Measurements from ENCODE around the gene EXTL2. TPM values are rescaled to one million over a fixed set of nuclear protein-coding genes. Genes with fewer than 3 reads are reported as not detected.

Gene EXTL2
- total and polyA plus RNA-seq, 2 donors (not counting 1 experiment from before 2014, with no cell fraction given), result 1.7 to 4.6 TPM

DNA sequence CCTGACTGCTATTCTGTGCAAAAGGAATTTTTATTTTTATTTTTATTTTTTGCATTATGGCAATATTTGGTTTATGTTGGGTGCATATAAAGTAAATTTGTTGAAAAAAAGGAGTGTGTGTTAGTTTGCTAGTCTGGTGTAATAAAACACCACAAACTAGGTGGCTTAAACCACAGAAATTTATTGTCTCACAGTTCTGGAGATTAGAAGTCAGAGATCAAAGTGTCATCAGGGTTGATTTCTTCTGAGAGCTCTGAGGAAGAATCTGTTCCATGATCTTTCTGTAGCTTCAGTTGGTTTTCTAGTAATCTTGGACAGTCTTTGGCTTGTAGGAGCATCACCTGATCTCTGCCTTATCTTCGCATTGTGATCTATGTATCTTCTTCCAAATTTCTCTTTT is 7.7 kb upstream of the EXTL2 start:
- no CpG with 5 or more reads among the region's 1 CpG for WGBS (ENCODE audit: insufficient coverage)

DNA sequence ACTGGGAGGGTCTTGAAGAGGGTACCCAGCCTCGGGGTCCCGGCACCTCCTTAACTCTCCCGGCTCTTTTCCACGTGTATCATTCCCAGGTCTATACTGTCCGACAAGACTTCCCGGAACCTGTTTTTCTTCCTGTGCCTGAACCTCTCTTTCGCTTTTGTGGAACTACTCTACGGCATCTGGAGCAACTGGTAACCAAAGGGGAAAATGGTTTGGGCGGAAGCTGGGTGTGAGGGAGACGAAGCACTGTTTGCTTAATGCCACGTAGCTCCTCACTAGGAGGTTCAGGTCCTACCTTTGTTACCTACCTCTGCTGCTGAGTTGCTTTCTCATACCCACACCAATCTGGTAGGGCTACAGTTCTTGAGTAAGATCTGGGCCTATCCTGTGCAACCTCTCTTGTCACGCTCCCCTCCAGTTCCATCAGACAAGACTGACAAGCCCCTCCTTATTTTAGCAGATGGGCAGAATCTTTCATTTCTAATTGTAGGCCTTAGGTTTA is 1.9 kb upstream of the EXTL2 start:
- H3K4me2 ChIP-seq (replicated peaks; ENCODE audit: low read depth, low read length, poor library complexity, severe bottlenecking), result peak overlapping the region; percentile 81
- Mint-ChIP-seq H3K27ac (peak overlapping the region; percentile 94), H3K27me3 (no peaks in the 10 kb centered on the region), H3K4me1 (peaks cover 32% of the 10 kb centered on the region), H3K9me3 (ENCODE audit: insufficient read depth) (no peaks in the 10 kb centered on the region), H3K4me3 (peak overlapping the region; percentile 94)
- peaks cover 10 to 11% of the 10 kb centered on the region in 2 donors for H3K4me1 ChIP-seq (ENCODE audit: control insufficient read depth in 2 of 2, insufficient read depth in 2 of 2, low read length in 2 of 2)
- H3K27me3 ChIP-seq (replicated peaks in 1 of 4; ENCODE audit: control extremely low read depth in 1 of 4, control insufficient read depth in 3 of 4, insufficient read depth in 4 of 4, low read length in 3 of 4), result no peaks in the 10 kb centered on the region
- POLR2A ChIA-PET, result interaction anchor here (0.8 kb wide), 1 partner anchor 216 kb away, joined by 3 read pairs; no protein-coding TSS in a partner anchor
- H3K4me3 ChIP-seq (ENCODE audit: control extremely low read depth in 1 of 5, extremely low read depth in 1 of 5, insufficient read depth in 1 of 5, low read depth in 2 of 5, low read length in 4 of 5), result peak overlapping the region; percentile 75 to 99 (median 98)
- peak overlapping the region; percentile 97 for H2AFZ ChIP-seq (ENCODE audit: insufficient read depth, low read depth, low read length, poor library complexity, severe bottlenecking)
- 0% methylated on average over 5 of the region's 12 CpGs for WGBS (ENCODE audit: insufficient coverage)
- TF ChIP-seq EZH2 (IDR thresholded peaks at IDR 0.05; ENCODE audit: borderline replicate concordance, insufficient read depth, low read depth, low read length, poor library complexity, severe bottlenecking), result no peak
- TF ChIP-seq, protein P1, sequence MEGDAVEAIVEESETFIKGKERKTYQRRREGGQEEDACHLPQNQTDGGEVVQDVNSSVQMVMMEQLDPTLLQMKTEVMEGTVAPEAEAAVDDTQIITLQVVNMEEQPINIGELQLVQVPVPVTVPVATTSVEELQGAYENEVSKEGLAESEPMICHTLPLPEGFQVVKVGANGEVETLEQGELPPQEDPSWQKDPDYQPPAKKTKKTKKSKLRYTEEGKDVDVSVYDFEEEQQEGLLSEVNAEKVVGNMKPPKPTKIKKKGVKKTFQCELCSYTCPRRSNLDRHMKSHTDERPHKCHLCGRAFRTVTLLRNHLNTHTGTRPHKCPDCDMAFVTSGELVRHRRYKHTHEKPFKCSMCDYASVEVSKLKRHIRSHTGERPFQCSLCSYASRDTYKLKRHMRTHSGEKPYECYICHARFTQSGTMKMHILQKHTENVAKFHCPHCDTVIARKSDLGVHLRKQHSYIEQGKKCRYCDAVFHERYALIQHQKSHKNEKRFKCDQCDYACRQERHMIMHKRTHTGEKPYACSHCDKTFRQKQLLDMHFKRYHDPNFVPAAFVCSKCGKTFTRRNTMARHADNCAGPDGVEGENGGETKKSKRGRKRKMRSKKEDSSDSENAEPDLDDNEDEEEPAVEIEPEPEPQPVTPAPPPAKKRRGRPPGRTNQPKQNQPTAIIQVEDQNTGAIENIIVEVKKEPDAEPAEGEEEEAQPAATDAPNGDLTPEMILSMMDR (IDR thresholded peaks at IDR 0.05), result no peak
- CTCF ChIA-PET, result interaction anchor here (0.6 to 2.3 kb wide), 3 partner anchors 436 to 461 kb away, joined by 3 to 4 read pairs (median 3); no protein-coding TSS in a partner anchor
- H3K9me3 ChIP-seq (ENCODE audit: control extremely low read depth in 1 of 3, control insufficient read depth in 2 of 3, insufficient read depth in 1 of 3, low read length in 2 of 3), result no peaks in the 10 kb centered on the region
- peaks cover 24% of the 10 kb centered on the region for H3K79me2 ChIP-seq (ENCODE audit: control insufficient read depth, insufficient read depth, low read length)
- intact Hi-C loops (cut with micrococcal nuclease), result loop anchor here (1.0 to 10.0 kb wide), 3 partner anchors 52 to 858 kb away; partner anchors contain the start of gene RTCA
- peak overlapping the region; percentile 85 to 97 for H3K27ac ChIP-seq (ENCODE audit: low read length in 2 of 2)
- ATAC-seq (ENCODE audit: low read depth) (peak; percentile 25), DNase-seq (peak; percentile 79)
- H3K9ac ChIP-seq (ENCODE audit: low read length), result peak overlapping the region; percentile 97
- H3K36me3 ChIP-seq (replicated peaks in 1 of 2; ENCODE audit: control extremely low read depth in 1 of 2, control insufficient read depth in 1 of 2, extremely low read depth in 1 of 2, insufficient read depth in 2 of 2, low read length in 1 of 2), result peaks cover 0 to 17% of the 10 kb centered on the region in 2 experiments
- no peaks in the 10 kb centered on the region for H4K20me1 ChIP-seq (ENCODE audit: control insufficient read depth, insufficient read depth, low read length, poor library complexity, severe bottlenecking)

More for the DNA sequence above, 7.7 kb upstream of the EXTL2 start:
- Histone ChIP-seq H3K4me3 (ENCODE audit: control extremely low read depth in 1 of 5, extremely low read depth in 1 of 5, insufficient read depth in 1 of 5, low read depth in 2 of 5, low read length in 4 of 5) (no peak overlapping the region), H4K20me1 (ENCODE audit: control insufficient read depth, insufficient read depth, low read length, poor library complexity, severe bottlenecking) (no peaks in the 10 kb centered on the region), H3K27me3 (replicated peaks in 1 of 4; ENCODE audit: control extremely low read depth in 1 of 4, control insufficient read depth in 3 of 4, insufficient read depth in 4 of 4, low read length in 3 of 4) (no peaks in the 10 kb centered on the region), H3K9ac (ENCODE audit: low read length) (no peak overlapping the region), H3K79me2 (ENCODE audit: control insufficient read depth, insufficient read depth, low read length) (peaks cover 12% of the 10 kb centered on the region), H3K27ac (ENCODE audit: low read length in 2 of 2) (no peak overlapping the region), H2AFZ (ENCODE audit: insufficient read depth, low read depth, low read length, poor library complexity, severe bottlenecking) (no peak overlapping the region), H3K9me3 (ENCODE audit: control extremely low read depth in 1 of 3, control insufficient read depth in 2 of 3, insufficient read depth in 1 of 3, low read length in 2 of 3) (peaks cover 0 to 4% (median 2%) of the 10 kb centered on the region in 3 donors), H3K4me1 (ENCODE audit: control insufficient read depth in 2 of 2, insufficient read depth in 2 of 2, low read length in 2 of 2) (peaks cover 1 to 3% of the 10 kb centered on the region in 2 donors), H3K36me3 (replicated peaks in 1 of 2; ENCODE audit: control extremely low read depth in 1 of 2, control insufficient read depth in 1 of 2, extremely low read depth in 1 of 2, insufficient read depth in 2 of 2, low read length in 1 of 2) (peaks cover 5 to 43% of the 10 kb centered on the region in 2 experiments), H3K4me2 (replicated peaks; ENCODE audit: low read depth, low read length, poor library complexity, severe bottlenecking) (no peak overlapping the region)
- intact Hi-C loops (cut with micrococcal nuclease), result no loop called here
- no peak overlapping the region for H3K4me3 Mint-ChIP-seq
- ATAC-seq (ENCODE audit: low read depth), result no peak
- ChIA-PET POLR2A (no interaction called here), CTCF (interaction anchor here (0.7 to 2.3 kb wide), 3 partner anchors 385 to 407 kb away, joined by 3 to 6 read pairs (median 4); no protein-coding TSS in a partner anchor)
- no peak for DNase-seq
- no peak overlapping the region for H3K27ac Mint-ChIP-seq
- peaks cover 9% of the 10 kb centered on the region for H3K4me1 Mint-ChIP-seq
- no peak for TF ChIP-seq EZH2 (IDR thresholded peaks at IDR 0.05; ENCODE audit: borderline replicate concordance, insufficient read depth, low read depth, low read length, poor library complexity, severe bottlenecking)
- TF ChIP-seq, protein P1 (IDR thresholded peaks at IDR 0.05), result no peak
- H3K9me3 Mint-ChIP-seq (ENCODE audit: insufficient read depth), result peaks cover 2% of the 10 kb centered on the region
- no peaks in the 10 kb centered on the region for H3K27me3 Mint-ChIP-seq

Measured in B cell (primary cell).